ENCODE results near the gene MORC3. TPM values are rescaled to one million over a fixed set of nuclear protein-coding genes. Genes with fewer than 3 reads are reported as not detected.

The MORC3 gene
- total RNA-seq, 1 experiment from 2014 or later, result 18.7 TPM

DNA sequence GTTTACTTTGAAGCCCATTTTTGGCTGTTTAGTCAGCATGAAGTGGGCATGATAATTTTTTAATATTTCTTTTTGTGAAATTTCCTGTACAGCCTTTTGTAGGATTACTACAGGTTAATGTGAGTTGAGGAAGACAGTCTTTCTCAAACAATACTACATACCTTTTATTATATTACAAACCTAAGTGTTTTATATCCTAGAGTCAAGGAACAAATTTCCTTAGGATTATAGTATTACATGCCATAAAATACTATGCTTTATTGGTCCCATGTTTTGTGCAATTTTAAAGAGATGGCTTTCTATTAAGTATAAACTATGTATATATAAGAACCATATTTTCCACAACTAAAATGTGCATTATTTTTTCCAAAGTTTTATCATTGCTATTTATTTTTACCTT lies 56.0 kb downstream of the MORC3 start:
- no peaks in the 10 kb centered on the region for H3K27me3 ChIP-seq (ENCODE audit: insufficient read depth, low read length)

More for the DNA sequence above, 56.0 kb downstream of the MORC3 start:
- Histone ChIP-seq H3K23me2 (ENCODE audit: insufficient read length, low read depth, low read length, poor library complexity, severe bottlenecking) (no peaks in the 10 kb centered on the region), H4K20me1 (ENCODE audit: control insufficient read depth, insufficient read depth, insufficient read length) (no peaks in the 10 kb centered on the region), H4K5ac (ENCODE audit: insufficient read length, low read depth, low read length) (no peak overlapping the region), H3K9ac (ENCODE audit: extremely low read depth, insufficient read length, low read length) (no peak overlapping the region), H3K79me1 (ENCODE audit: insufficient read depth, low read depth, low read length, poor library complexity, severe bottlenecking) (no peaks in the 10 kb centered on the region), H3K18ac (ENCODE audit: insufficient read length, low read depth, low read length) (no peak overlapping the region), H3K4ac (ENCODE audit: low read depth, low read length) (no peak overlapping the region), H2BK15ac (ENCODE audit: low read depth, low read length) (no peak overlapping the region), H4K8ac (replicated peaks; ENCODE audit: insufficient read length, low read depth, low read length) (no peak overlapping the region), H2BK20ac (ENCODE audit: low read depth, low read length, poor library complexity, severe bottlenecking) (no peak overlapping the region), H2AFZ (ENCODE audit: low read length) (no peak overlapping the region), H3K4me2 (ENCODE audit: insufficient read depth, insufficient read length, low read length) (no peak overlapping the region), H4K91ac (ENCODE audit: insufficient read length, low read depth, low read length) (no peak overlapping the region), H3K4me1 (ENCODE audit: insufficient read depth, low read length) (no peaks in the 10 kb centered on the region), H2BK5ac (ENCODE audit: insufficient read length, low read length) (no peak overlapping the region), H2BK120ac (ENCODE audit: low read depth, low read length, poor library complexity, severe bottlenecking) (no peak overlapping the region), H3K23ac (ENCODE audit: insufficient read length, low read depth, low read length) (no peak overlapping the region), H3K14ac (ENCODE audit: insufficient read depth, low read length) (no peak overlapping the region), H3K27ac (ENCODE audit: insufficient read length, low read depth, low read length) (no peak overlapping the region), H3K56ac (ENCODE audit: insufficient read length, low read depth, low read length) (no peak overlapping the region), H2BK12ac (ENCODE audit: insufficient read length, low read depth, low read length) (no peak overlapping the region), H3K9me3 (ENCODE audit: control insufficient read depth, low read depth, low read length) (no peaks in the 10 kb centered on the region), H3T11ph (ENCODE audit: low read length) (no peak overlapping the region), H3K79me2 (ENCODE audit: insufficient read depth, low read length) (no peaks in the 10 kb centered on the region), H2AK5ac (ENCODE audit: insufficient read length, low read length) (no peak overlapping the region)
- Mint-ChIP-seq H3K9me3 (no peaks in the 10 kb centered on the region), H3K36me3 (ENCODE audit: insufficient read depth in 1 of 3, low read depth in 3 of 3) (peaks cover 14 to 56% (median 43%) of the 10 kb centered on the region in 3 experiments), H3K27ac (no peak overlapping the region), H3K27me3 (ENCODE audit: low read depth) (no peaks in the 10 kb centered on the region), H3K4me3 (no peak overlapping the region), H3K4me1 (0 out of 4 replicates have a peak, but pooled peaks cover 0 to 2% of the 10 kb centered on the region in 2 experiments)
- TF ChIP-seq, protein P1, sequence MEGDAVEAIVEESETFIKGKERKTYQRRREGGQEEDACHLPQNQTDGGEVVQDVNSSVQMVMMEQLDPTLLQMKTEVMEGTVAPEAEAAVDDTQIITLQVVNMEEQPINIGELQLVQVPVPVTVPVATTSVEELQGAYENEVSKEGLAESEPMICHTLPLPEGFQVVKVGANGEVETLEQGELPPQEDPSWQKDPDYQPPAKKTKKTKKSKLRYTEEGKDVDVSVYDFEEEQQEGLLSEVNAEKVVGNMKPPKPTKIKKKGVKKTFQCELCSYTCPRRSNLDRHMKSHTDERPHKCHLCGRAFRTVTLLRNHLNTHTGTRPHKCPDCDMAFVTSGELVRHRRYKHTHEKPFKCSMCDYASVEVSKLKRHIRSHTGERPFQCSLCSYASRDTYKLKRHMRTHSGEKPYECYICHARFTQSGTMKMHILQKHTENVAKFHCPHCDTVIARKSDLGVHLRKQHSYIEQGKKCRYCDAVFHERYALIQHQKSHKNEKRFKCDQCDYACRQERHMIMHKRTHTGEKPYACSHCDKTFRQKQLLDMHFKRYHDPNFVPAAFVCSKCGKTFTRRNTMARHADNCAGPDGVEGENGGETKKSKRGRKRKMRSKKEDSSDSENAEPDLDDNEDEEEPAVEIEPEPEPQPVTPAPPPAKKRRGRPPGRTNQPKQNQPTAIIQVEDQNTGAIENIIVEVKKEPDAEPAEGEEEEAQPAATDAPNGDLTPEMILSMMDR (conservative IDR thresholded peaks at IDR 0.05), result no peak
- no peak for DNase-seq
